ENCODE results near the gene EIF4A3.

Gene EIF4A3

GRCh38 chr17:80130992-80131391 lies 15.9 kb downstream of the EIF4A3 start:
- Histone ChIP-seq H3K27ac (ENCODE audit: low read length) (no peak overlapping the region), H3K4me3 (ENCODE audit: low read depth in 1 of 2, low read length in 2 of 2) (no peak overlapping the region), H3K27me3 (ENCODE audit: insufficient read depth, low read length, poor library complexity) (peaks cover 4% of the 10 kb centered on the region), H3K4me1 (ENCODE audit: insufficient read depth, low read length) (no peaks in the 10 kb centered on the region), H3K36me3 (ENCODE audit: insufficient read depth, low read length) (peaks cover 31% of the 10 kb centered on the region), H3K9ac (ENCODE audit: low read depth, low read length) (no peak overlapping the region), H4K20me1 (ENCODE audit: insufficient read depth, low read length) (peaks cover 9% of the 10 kb centered on the region), H3K9me3 (ENCODE audit: insufficient read depth, low read length, severe bottlenecking) (no peaks in the 10 kb centered on the region), H3K4me2 (ENCODE audit: insufficient read depth, low read length) (no peak overlapping the region), H2AFZ (ENCODE audit: low read depth, low read length) (no peak overlapping the region), H3K79me2 (ENCODE audit: insufficient read depth, low read length) (no peaks in the 10 kb centered on the region)
- TF ChIP-seq CTCF (IDR thresholded peaks at IDR 0.05; ENCODE audit: borderline replicate concordance, extremely low read depth, low read length, poor library complexity, severe bottlenecking) (no peak), EZH2 (IDR thresholded peaks at IDR 0.05; ENCODE audit: borderline replicate concordance, low read depth, low read length, severe bottlenecking) (no peak)
- DNase-seq (no peak), ATAC-seq (ENCODE audit: insufficient read depth, low read depth) (no peak)

GRCh38 chr17:80129006-80129565 lies 17.8 kb downstream of the EIF4A3 start:
- Histone ChIP-seq H3K27me3 (ENCODE audit: insufficient read depth, low read length, poor library complexity) (peaks cover 4% of the 10 kb centered on the region), H3K79me2 (ENCODE audit: insufficient read depth, low read length) (no peaks in the 10 kb centered on the region), H4K20me1 (ENCODE audit: insufficient read depth, low read length) (peaks cover 9% of the 10 kb centered on the region), H3K9me3 (ENCODE audit: insufficient read depth, low read length, severe bottlenecking) (no peaks in the 10 kb centered on the region), H3K4me2 (ENCODE audit: insufficient read depth, low read length) (no peak overlapping the region), H3K27ac (ENCODE audit: low read length) (no peak overlapping the region), H3K4me3 (ENCODE audit: low read depth in 1 of 2, low read length in 2 of 2) (no peak overlapping the region), H3K36me3 (ENCODE audit: insufficient read depth, low read length) (peaks cover 13% of the 10 kb centered on the region), H2AFZ (ENCODE audit: low read depth, low read length) (no peak overlapping the region), H3K9ac (ENCODE audit: low read depth, low read length) (no peak overlapping the region), H3K4me1 (ENCODE audit: insufficient read depth, low read length) (no peaks in the 10 kb centered on the region)
- TF ChIP-seq CTCF (IDR thresholded peaks at IDR 0.05; ENCODE audit: borderline replicate concordance, extremely low read depth, low read length, poor library complexity, severe bottlenecking) (no peak), EZH2 (IDR thresholded peaks at IDR 0.05; ENCODE audit: borderline replicate concordance, low read depth, low read length, severe bottlenecking) (no peak)
- DNase-seq (no peak), ATAC-seq (ENCODE audit: insufficient read depth, low read depth) (no peak)

GRCh38 chr17:80126449-80126715 lies 20.5 kb downstream of the EIF4A3 start:
- no peak overlapping the region for H3K4me3 ChIP-seq (ENCODE audit: low read depth in 1 of 2, low read length in 2 of 2)
- no peak overlapping the region for H3K4me2 ChIP-seq (ENCODE audit: insufficient read depth, low read length)
- no peaks in the 10 kb centered on the region for H3K36me3 ChIP-seq (ENCODE audit: insufficient read depth, low read length)
- ATAC-seq (ENCODE audit: insufficient read depth, low read depth) = no peak
- no peak overlapping the region for H3K9ac ChIP-seq (ENCODE audit: low read depth, low read length)
- no peak overlapping the region for H2AFZ ChIP-seq (ENCODE audit: low read depth, low read length)
- TF ChIP-seq EZH2 (IDR thresholded peaks at IDR 0.05; ENCODE audit: borderline replicate concordance, low read depth, low read length, severe bottlenecking) (no peak), CTCF (IDR thresholded peaks at IDR 0.05; ENCODE audit: borderline replicate concordance, extremely low read depth, low read length, poor library complexity, severe bottlenecking) (no peak)
- no peaks in the 10 kb centered on the region for H3K4me1 ChIP-seq (ENCODE audit: insufficient read depth, low read length)
- H3K9me3 ChIP-seq (ENCODE audit: insufficient read depth, low read length, severe bottlenecking) = no peaks in the 10 kb centered on the region
- H3K27me3 ChIP-seq (ENCODE audit: insufficient read depth, low read length, poor library complexity) = peaks cover 4% of the 10 kb centered on the region
- no peak for DNase-seq
- no peaks in the 10 kb centered on the region for H3K79me2 ChIP-seq (ENCODE audit: insufficient read depth, low read length)
- no peak overlapping the region for H3K27ac ChIP-seq (ENCODE audit: low read length)
- H4K20me1 ChIP-seq (ENCODE audit: insufficient read depth, low read length) = no peaks in the 10 kb centered on the region

All from DND-41 (cell line).